ENCODE measurements around the gene MDN1.

The MDN1 gene

DNA sequence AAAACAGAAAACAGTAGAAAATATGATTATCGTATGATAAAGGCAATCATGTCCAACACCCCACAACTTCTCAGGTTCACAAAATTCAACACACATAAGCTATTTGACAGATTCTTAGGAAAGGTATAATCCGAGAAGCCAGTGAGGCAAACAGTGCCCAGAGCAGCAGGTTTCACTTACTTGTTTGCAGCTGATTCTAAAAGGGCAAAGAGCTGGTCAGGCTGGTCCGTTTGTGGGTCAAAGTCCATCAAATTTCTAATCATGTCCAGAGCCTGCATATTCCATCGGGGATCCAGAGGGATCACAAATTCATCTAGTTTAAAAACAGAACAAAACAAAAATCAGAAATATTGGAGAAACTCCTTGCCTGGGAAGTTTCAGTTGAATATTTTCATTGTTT, 111.3 kb downstream of the MDN1 start:
- Histone ChIP-seq H3K4me3 (replicated peaks; ENCODE audit: low read depth, low read length) (no peak overlapping the region), H3K36me3 (ENCODE audit: control insufficient read depth, insufficient read depth, low read length) (peaks cover 12% of the 10 kb centered on the region), H3K27me3 (replicated peaks; ENCODE audit: control insufficient read depth, insufficient read depth, low read length) (no peaks in the 10 kb centered on the region)
- DNase-seq (ENCODE audit: extremely low read depth, insufficient read length): no peak
- TF ChIP-seq CTCF (IDR thresholded peaks at IDR 0.05; ENCODE audit: insufficient read depth, low read length, poor library complexity, severe bottlenecking): no peak

- no peak for TF ChIP-seq CTCF (IDR thresholded peaks at IDR 0.05; ENCODE audit: insufficient read depth, low read length, poor library complexity, severe bottlenecking)
- Histone ChIP-seq H3K36me3 (ENCODE audit: control insufficient read depth, insufficient read depth, low read length) (peaks cover 12% of the 10 kb centered on the region), H3K27me3 (replicated peaks; ENCODE audit: control insufficient read depth, insufficient read depth, low read length) (no peaks in the 10 kb centered on the region), H3K4me3 (replicated peaks; ENCODE audit: low read depth, low read length) (no peak overlapping the region)
- no peak for DNase-seq (ENCODE audit: extremely low read depth, insufficient read length)
Observed at GRCh38 chr6:89707766-89708165, 111.8 kb downstream of the MDN1 start.

GRCh38 chr6:89706121-89706520, 113.5 kb downstream of the MDN1 start:
- DNase-seq (ENCODE audit: extremely low read depth, insufficient read length): no peak
- Histone ChIP-seq H3K4me3 (replicated peaks; ENCODE audit: low read depth, low read length) (no peak overlapping the region), H3K27me3 (replicated peaks; ENCODE audit: control insufficient read depth, insufficient read depth, low read length) (no peaks in the 10 kb centered on the region), H3K36me3 (ENCODE audit: control insufficient read depth, insufficient read depth, low read length) (peaks cover 10% of the 10 kb centered on the region)
- no peak for TF ChIP-seq CTCF (IDR thresholded peaks at IDR 0.05; ENCODE audit: insufficient read depth, low read length, poor library complexity, severe bottlenecking)

- no peaks in the 10 kb centered on the region for H3K27me3 ChIP-seq (replicated peaks; ENCODE audit: control insufficient read depth, insufficient read depth, low read length)
- peaks cover 12% of the 10 kb centered on the region for H3K36me3 ChIP-seq (ENCODE audit: control insufficient read depth, insufficient read depth, low read length)
- H3K4me3 ChIP-seq (replicated peaks; ENCODE audit: low read depth, low read length): no peak overlapping the region
- no peak for DNase-seq (ENCODE audit: extremely low read depth, insufficient read length)
- no peak for TF ChIP-seq CTCF (IDR thresholded peaks at IDR 0.05; ENCODE audit: insufficient read depth, low read length, poor library complexity, severe bottlenecking)
Observed at GRCh38 chr6:89703292-89703691, 116.3 kb downstream of the MDN1 start.

- H3K36me3 ChIP-seq (ENCODE audit: control insufficient read depth, insufficient read depth, low read length): peaks cover 4% of the 10 kb centered on the region
- H3K4me3 ChIP-seq (replicated peaks; ENCODE audit: low read depth, low read length): no peak overlapping the region
- DNase-seq (ENCODE audit: extremely low read depth, insufficient read length): no peak
- no peaks in the 10 kb centered on the region for H3K27me3 ChIP-seq (replicated peaks; ENCODE audit: control insufficient read depth, insufficient read depth, low read length)
- no peak for TF ChIP-seq CTCF (IDR thresholded peaks at IDR 0.05; ENCODE audit: insufficient read depth, low read length, poor library complexity, severe bottlenecking)
Observed at GRCh38 chr6:89702349-89702748, 117.2 kb downstream of the MDN1 start.

DNA sequence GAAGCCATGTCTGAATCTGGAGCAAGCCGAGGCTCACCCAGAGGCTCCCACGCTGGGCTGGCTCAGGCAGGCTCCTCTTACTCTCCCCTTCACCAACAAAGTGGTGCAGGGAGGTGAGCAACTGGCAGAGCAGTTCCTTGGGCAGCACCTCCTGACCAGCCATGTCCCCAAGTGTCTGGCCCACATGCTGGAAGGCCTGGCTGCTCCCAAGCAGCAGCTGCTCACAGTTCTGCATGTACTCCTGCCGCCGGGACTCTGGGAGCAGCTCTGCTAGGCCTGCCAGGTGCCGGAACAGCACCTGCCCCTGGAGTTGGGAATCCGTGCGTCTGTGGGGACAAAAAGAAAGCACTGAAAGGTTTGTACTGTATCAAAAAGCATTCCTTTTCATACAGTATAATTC, 123.9 kb downstream of the MDN1 start:
- Histone ChIP-seq H3K4me3 (replicated peaks; ENCODE audit: low read depth, low read length) (no peak overlapping the region), H3K27me3 (replicated peaks; ENCODE audit: control insufficient read depth, insufficient read depth, low read length) (no peaks in the 10 kb centered on the region), H3K36me3 (ENCODE audit: control insufficient read depth, insufficient read depth, low read length) (peaks cover 23% of the 10 kb centered on the region)
- TF ChIP-seq CTCF (IDR thresholded peaks at IDR 0.05; ENCODE audit: insufficient read depth, low read length, poor library complexity, severe bottlenecking): no peak
- DNase-seq (ENCODE audit: extremely low read depth, insufficient read length): no peak
